ENCODE data around the gene NTNG1.

The NTNG1 gene

DNA sequence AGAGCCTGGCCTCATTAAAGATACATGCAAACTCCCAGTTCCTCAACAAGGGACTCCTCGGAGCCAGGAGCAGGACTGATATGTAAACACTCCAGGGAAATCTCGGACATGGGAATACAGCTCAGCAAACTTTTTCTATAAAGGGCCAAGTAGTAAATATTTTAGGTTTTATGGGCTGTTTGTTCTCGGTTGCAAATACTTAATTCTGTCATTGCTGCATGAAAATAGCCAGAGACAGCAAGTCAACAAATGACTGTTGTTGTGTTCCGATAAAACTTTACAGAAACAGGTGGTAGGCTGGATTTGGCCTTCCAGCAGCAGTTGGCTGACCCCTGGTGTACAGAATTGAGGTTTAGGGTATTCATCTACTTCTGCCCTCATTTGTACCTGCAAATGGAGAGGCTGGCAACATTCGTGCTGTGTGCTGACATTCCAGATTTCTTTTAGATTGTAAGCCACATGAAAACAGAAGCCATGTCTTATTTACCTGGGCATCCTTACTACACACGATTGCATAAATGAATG, 360.3 kb downstream of the NTNG1 start:
- TF ChIP-seq SPI1 (IDR thresholded peaks at IDR 0.05; ENCODE audit: borderline replicate concordance, low read depth) = no peak
- TF ChIP-seq GABPA (IDR thresholded peaks at IDR 0.05; ENCODE audit: low read depth) = no peak
- TF ChIP-seq, protein P1, sequence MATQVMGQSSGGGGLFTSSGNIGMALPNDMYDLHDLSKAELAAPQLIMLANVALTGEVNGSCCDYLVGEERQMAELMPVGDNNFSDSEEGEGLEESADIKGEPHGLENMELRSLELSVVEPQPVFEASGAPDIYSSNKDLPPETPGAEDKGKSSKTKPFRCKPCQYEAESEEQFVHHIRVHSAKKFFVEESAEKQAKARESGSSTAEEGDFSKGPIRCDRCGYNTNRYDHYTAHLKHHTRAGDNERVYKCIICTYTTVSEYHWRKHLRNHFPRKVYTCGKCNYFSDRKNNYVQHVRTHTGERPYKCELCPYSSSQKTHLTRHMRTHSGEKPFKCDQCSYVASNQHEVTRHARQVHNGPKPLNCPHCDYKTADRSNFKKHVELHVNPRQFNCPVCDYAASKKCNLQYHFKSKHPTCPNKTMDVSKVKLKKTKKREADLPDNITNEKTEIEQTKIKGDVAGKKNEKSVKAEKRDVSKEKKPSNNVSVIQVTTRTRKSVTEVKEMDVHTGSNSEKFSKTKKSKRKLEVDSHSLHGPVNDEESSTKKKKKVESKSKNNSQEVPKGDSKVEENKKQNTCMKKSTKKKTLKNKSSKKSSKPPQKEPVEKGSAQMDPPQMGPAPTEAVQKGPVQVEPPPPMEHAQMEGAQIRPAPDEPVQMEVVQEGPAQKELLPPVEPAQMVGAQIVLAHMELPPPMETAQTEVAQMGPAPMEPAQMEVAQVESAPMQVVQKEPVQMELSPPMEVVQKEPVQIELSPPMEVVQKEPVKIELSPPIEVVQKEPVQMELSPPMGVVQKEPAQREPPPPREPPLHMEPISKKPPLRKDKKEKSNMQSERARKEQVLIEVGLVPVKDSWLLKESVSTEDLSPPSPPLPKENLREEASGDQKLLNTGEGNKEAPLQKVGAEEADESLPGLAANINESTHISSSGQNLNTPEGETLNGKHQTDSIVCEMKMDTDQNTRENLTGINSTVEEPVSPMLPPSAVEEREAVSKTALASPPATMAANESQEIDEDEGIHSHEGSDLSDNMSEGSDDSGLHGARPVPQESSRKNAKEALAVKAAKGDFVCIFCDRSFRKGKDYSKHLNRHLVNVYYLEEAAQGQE (IDR thresholded peaks at IDR 0.05; ENCODE audit: insufficient replicate concordance, low read depth) = no peak
- no peak for TF ChIP-seq POLR2AphosphoS5 (IDR thresholded peaks at IDR 0.05; ENCODE audit: low read depth)
- TF ChIP-seq, protein P2, sequence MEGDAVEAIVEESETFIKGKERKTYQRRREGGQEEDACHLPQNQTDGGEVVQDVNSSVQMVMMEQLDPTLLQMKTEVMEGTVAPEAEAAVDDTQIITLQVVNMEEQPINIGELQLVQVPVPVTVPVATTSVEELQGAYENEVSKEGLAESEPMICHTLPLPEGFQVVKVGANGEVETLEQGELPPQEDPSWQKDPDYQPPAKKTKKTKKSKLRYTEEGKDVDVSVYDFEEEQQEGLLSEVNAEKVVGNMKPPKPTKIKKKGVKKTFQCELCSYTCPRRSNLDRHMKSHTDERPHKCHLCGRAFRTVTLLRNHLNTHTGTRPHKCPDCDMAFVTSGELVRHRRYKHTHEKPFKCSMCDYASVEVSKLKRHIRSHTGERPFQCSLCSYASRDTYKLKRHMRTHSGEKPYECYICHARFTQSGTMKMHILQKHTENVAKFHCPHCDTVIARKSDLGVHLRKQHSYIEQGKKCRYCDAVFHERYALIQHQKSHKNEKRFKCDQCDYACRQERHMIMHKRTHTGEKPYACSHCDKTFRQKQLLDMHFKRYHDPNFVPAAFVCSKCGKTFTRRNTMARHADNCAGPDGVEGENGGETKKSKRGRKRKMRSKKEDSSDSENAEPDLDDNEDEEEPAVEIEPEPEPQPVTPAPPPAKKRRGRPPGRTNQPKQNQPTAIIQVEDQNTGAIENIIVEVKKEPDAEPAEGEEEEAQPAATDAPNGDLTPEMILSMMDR (IDR thresholded peaks at IDR 0.05; ENCODE audit: insufficient read depth, low read length) = no peak
- no peak for DNase-seq (ENCODE audit: low read depth in 1 of 2, low spot score in 1 of 2)
- Histone ChIP-seq H3K27me3 (ENCODE audit: insufficient read depth, poor library complexity, severe bottlenecking) (no peaks in the 10 kb centered on the region), H3K27ac (replicated peaks) (no peak overlapping the region), H3K4me3 (replicated peaks; ENCODE audit: insufficient read depth, low read length) (no peak overlapping the region)

DNA sequence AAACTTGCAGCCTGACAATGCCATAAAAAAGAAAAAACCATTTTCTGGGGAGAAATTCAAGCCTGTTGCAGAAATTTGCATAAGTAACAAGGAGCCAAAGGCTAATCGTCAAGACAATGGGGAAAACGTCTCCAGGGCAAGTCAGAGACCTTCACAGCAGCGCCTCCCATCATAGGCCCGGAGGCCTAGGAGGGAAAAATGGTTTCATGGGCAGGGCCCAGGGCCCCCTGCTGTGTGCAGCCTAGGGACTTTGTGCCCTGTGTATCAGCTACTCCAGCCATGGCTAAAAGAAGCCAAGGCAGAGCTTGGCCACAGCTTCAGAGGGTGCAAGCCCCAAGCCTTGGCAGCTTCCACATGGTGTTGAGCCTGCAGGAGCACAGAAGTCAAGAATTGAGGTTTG, 369.5 kb downstream of the NTNG1 start:
- Histone ChIP-seq H3K27ac (replicated peaks) (no peak overlapping the region), H3K27me3 (ENCODE audit: insufficient read depth, poor library complexity, severe bottlenecking) (no peaks in the 10 kb centered on the region), H3K4me3 (replicated peaks; ENCODE audit: insufficient read depth, low read length) (no peak overlapping the region)
- DNase-seq (ENCODE audit: low read depth in 1 of 2, low spot score in 1 of 2) = no peak
- no peak for TF ChIP-seq SPI1 (IDR thresholded peaks at IDR 0.05; ENCODE audit: borderline replicate concordance, low read depth)

DNA sequence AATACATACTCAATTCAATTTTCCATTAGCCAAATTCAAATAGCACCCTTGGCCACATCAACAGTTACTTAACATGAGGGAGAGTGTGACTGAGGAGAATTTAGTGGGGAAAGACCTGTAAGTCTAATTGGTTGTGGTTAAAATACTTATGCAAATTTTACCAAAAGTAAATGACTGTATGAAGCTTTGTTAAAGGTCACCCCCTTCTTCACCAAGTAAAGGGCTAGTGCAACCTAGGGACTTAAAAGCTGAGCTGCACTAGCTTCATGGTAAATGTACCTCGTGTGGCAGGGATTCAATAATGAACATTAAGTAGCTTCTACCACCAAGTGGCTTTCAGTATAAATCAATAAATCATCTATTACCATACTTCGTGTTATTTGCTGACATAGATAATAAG, 372.0 kb downstream of the NTNG1 start:
- no peak overlapping the region for H3K27ac ChIP-seq (replicated peaks)

DNA sequence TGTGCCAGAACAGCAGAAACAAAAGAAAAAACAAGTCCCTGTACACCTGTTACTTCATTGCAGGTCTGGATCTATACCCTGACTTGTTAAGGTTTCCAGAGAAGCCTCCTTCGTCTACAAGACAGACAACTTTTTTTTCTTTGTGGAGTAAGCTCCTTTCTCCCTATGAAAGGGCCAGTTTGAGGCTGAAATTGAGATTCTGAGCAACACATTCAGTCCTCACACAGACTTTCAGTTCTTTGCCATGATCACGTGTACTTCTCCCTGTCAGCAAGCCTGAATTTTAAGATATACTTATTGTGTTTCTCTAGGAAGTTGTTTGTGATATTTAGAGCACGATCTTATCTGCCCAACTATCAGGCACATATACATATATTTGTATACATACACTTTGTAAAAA, 374.0 kb downstream of the NTNG1 start:
- Histone ChIP-seq H3K27ac (replicated peaks) (no peak overlapping the region), H3K4me3 (replicated peaks; ENCODE audit: insufficient read depth, low read length) (no peak overlapping the region), H3K27me3 (ENCODE audit: insufficient read depth, poor library complexity, severe bottlenecking) (no peaks in the 10 kb centered on the region)
- TF ChIP-seq, protein P1 (IDR thresholded peaks at IDR 0.05; ENCODE audit: insufficient replicate concordance, low read depth) = no peak
- no peak for TF ChIP-seq GABPA (IDR thresholded peaks at IDR 0.05; ENCODE audit: low read depth)
- no peak for TF ChIP-seq POLR2AphosphoS5 (IDR thresholded peaks at IDR 0.05; ENCODE audit: low read depth)
- TF ChIP-seq, protein P2 (IDR thresholded peaks at IDR 0.05; ENCODE audit: insufficient read depth, low read length) = no peak
- no peak for TF ChIP-seq SPI1 (IDR thresholded peaks at IDR 0.05; ENCODE audit: borderline replicate concordance, low read depth)
- DNase-seq (ENCODE audit: low read depth in 1 of 2, low spot score in 1 of 2) = no peak

More for the DNA sequence above, 372.0 kb downstream of the NTNG1 start:
- DNase-seq (ENCODE audit: low read depth in 1 of 2, low spot score in 1 of 2) = no peak
- TF ChIP-seq, protein P1 (IDR thresholded peaks at IDR 0.05; ENCODE audit: insufficient replicate concordance, low read depth) = no peak
- no peak for TF ChIP-seq SPI1 (IDR thresholded peaks at IDR 0.05; ENCODE audit: borderline replicate concordance, low read depth)
- TF ChIP-seq POLR2AphosphoS5 (IDR thresholded peaks at IDR 0.05; ENCODE audit: low read depth) = no peak
- TF ChIP-seq, protein P2 (IDR thresholded peaks at IDR 0.05; ENCODE audit: insufficient read depth, low read length) = no peak
- no peak for TF ChIP-seq GABPA (IDR thresholded peaks at IDR 0.05; ENCODE audit: low read depth)
- Histone ChIP-seq H3K4me3 (replicated peaks; ENCODE audit: insufficient read depth, low read length) (no peak overlapping the region), H3K27me3 (ENCODE audit: insufficient read depth, poor library complexity, severe bottlenecking) (no peaks in the 10 kb centered on the region)
